Glutamatergic neuron (in vitro differentiated cells): ENCODE measurements around the gene TMIE. TPM values are rescaled to one million over a fixed set of nuclear protein-coding genes. Genes with fewer than 3 reads are reported as not detected.

Experiments
- DNase-seq: peaks from one replicate; pipeline ENCODE4 v3.0.0; 2022
- H3K27ac Mint-ChIP-seq: one replicate; pipeline ENCODE4 v1.8.0; 2020; ENCODE audit warnings: mild to moderate bottlenecking, mixed read lengths, inconsistent platforms; ENCODE audit not compliant: unreplicated experiment
- H3K27me3 Mint-ChIP-seq: one replicate; pipeline ENCODE4 v1.8.0; 2020; ENCODE audit warnings: mild to moderate bottlenecking, moderate library complexity, mixed read lengths, inconsistent platforms; ENCODE audit not compliant: unreplicated experiment
- H3K36me3 Mint-ChIP-seq: one replicate; pipeline ENCODE4 v1.8.0; 2020; ENCODE audit warnings: mild to moderate bottlenecking, mixed read lengths, inconsistent platforms; ENCODE audit not compliant: unreplicated experiment
- H3K4me1 Mint-ChIP-seq: one replicate; pipeline ENCODE4 v1.8.0; 2020; ENCODE audit warnings: mild to moderate bottlenecking, low read depth, mixed read lengths, inconsistent platforms; ENCODE audit not compliant: unreplicated experiment
- H3K4me3 Mint-ChIP-seq: one replicate; pipeline ENCODE4 v1.8.0; 2020; ENCODE audit warnings: mild to moderate bottlenecking, mixed read lengths, inconsistent platforms; ENCODE audit not compliant: unreplicated experiment
- H3K9me3 Mint-ChIP-seq: one replicate; pipeline ENCODE4 v1.8.0; 2020; ENCODE audit warnings: mild to moderate bottlenecking, moderate library complexity, mixed read lengths, inconsistent platforms; ENCODE audit not compliant: unreplicated experiment
- CTCF ChIP-seq: fragments of 200-600 bp; sonication (generic); IDR thresholded peaks from one replicate; pipeline ENCODE4 v1.5.0; 2021; ENCODE audit not compliant: partially characterized antibody, unreplicated experiment
- total RNA-seq: library from RNA; stranded (reverse); fragmentation: NEBNext Ultra II Directional; extraction: Animal tissue kit (Norgen Biotek cat#: 25700); gene quantifications from one replicate; pipeline ENCODE4 v1.2.1, GENCODE V29; 2021; ENCODE audit not compliant: unreplicated experiment

The TMIE gene
- total RNA-seq, 1 donor from 2014 or later, result not detected

GRCh38 chr3:46666453-46666845 lies 34.7 kb upstream of the TMIE start:
- H3K4me3 Mint-ChIP-seq, result no peak overlapping the region
- no peaks in the 10 kb centered on the region for H3K36me3 Mint-ChIP-seq
- no peak for TF ChIP-seq CTCF
- no peak overlapping the region for H3K27ac Mint-ChIP-seq
- H3K27me3 Mint-ChIP-seq, result peaks cover 4% of the 10 kb centered on the region
- peaks cover 25% of the 10 kb centered on the region for H3K4me1 Mint-ChIP-seq
- peaks cover 5% of the 10 kb centered on the region for H3K9me3 Mint-ChIP-seq
- no peak for DNase-seq

GRCh38 chr3:46667061-46667621 lies 34.1 kb upstream of the TMIE start:
- DNase-seq, result no peak
- Mint-ChIP-seq H3K27me3 (peaks cover 4% of the 10 kb centered on the region), H3K4me1 (peaks cover 20% of the 10 kb centered on the region), H3K36me3 (no peaks in the 10 kb centered on the region), H3K27ac (no peak overlapping the region), H3K9me3 (peaks cover 5% of the 10 kb centered on the region), H3K4me3 (no peak overlapping the region)
- no peak for TF ChIP-seq CTCF

- peaks cover 6% of the 10 kb centered on the region for H3K27me3 Mint-ChIP-seq
- DNase-seq, result no peak
These were observed 33.5 kb upstream of the TMIE start for GRCh38 chr3:46667657-46668056.

GRCh38 chr3:46668116-46668515 lies 33.1 kb upstream of the TMIE start:
- Mint-ChIP-seq H3K9me3 (peaks cover 5% of the 10 kb centered on the region), H3K27ac (peak overlapping the region; percentile 2), H3K36me3 (no peaks in the 10 kb centered on the region), H3K4me1 (peaks cover 12% of the 10 kb centered on the region), H3K27me3 (peaks cover 6% of the 10 kb centered on the region), H3K4me3 (no peak overlapping the region)
- DNase-seq, result no peak
- TF ChIP-seq CTCF, result no peak

More at GRCh38 chr3:46667657-46668056, 33.5 kb upstream of the TMIE start:
- Mint-ChIP-seq H3K36me3 (no peaks in the 10 kb centered on the region), H3K4me1 (peaks cover 16% of the 10 kb centered on the region), H3K9me3 (peaks cover 5% of the 10 kb centered on the region), H3K4me3 (no peak overlapping the region), H3K27ac (no peak overlapping the region)
- no peak for TF ChIP-seq CTCF

- no peak for TF ChIP-seq CTCF
- H3K27ac Mint-ChIP-seq, result no peak overlapping the region
- H3K36me3 Mint-ChIP-seq, result no peaks in the 10 kb centered on the region
- H3K27me3 Mint-ChIP-seq, result peaks cover 6% of the 10 kb centered on the region
- DNase-seq, result no peak
- no peak overlapping the region for H3K4me3 Mint-ChIP-seq
- peaks cover 5% of the 10 kb centered on the region for H3K9me3 Mint-ChIP-seq
- peaks cover 10% of the 10 kb centered on the region for H3K4me1 Mint-ChIP-seq
These were observed 32.6 kb upstream of the TMIE start for GRCh38 chr3:46668591-46668990.
